ENCODE data around the gene DCLK2.

DNA sequence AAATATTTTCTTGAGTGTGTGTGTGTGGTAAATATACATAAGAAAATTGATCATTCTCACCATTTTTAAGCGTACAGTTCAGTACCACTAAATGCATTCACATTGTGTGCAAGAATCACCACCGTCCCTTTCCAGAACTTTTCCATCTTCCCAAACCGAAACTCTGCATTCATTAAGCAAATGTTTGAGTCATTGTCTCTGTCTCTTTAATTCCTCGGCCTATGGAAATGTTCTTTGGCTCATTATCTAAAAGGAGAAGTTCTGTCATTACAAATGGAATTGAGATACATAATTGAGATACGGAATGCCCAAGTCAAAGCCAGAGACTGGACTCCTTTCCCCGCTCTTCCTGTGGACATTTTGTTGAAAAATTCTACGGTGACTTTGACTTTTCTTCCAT, 168.9 kb downstream of the DCLK2 start:
- TF ChIP-seq SMARCC2 (IDR thresholded peaks at IDR 0.05) (no peak), RNF2 (conservative IDR thresholded peaks at IDR 0.05; ENCODE audit: low read depth) (no peak), CBX1 (IDR thresholded peaks at IDR 0.05; ENCODE audit: low read depth) (no peak), ZSCAN20 (CRISPR knock-in tag; IDR thresholded peaks at IDR 0.05; ENCODE audit: borderline replicate concordance) (no peak)
- TF ChIP-seq, protein P1, sequence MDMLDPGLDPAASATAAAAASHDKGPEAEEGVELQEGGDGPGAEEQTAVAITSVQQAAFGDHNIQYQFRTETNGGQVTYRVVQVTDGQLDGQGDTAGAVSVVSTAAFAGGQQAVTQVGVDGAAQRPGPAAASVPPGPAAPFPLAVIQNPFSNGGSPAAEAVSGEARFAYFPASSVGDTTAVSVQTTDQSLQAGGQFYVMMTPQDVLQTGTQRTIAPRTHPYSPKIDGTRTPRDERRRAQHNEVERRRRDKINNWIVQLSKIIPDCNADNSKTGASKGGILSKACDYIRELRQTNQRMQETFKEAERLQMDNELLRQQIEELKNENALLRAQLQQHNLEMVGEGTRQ (IDR thresholded peaks at IDR 0.05; ENCODE audit: low read depth, low read length): no peak
- TF ChIP-seq, protein P1 (CRISPR knock-in tag; IDR thresholded peaks at IDR 0.05; ENCODE audit: borderline replicate concordance): no peak
